HG03108 (cell line): Measurements from ENCODE around the gene FN3KRP.

Source experiments
- ATAC-seq: cut with Tn5 transposase; IDR thresholded peaks from one replicate; pipeline ENCODE4 v1.9.1; 2021; ENCODE audit warnings: moderate library complexity; ENCODE audit not compliant: unreplicated experiment

The FN3KRP gene

GRCh38 chr17:82686366-82687324 is 29.9 kb upstream of the FN3KRP start:
- no peak for ATAC-seq

- no peak for ATAC-seq
Measured at GRCh38 chr17:82687375-82687861, 29.1 kb upstream of the FN3KRP start.

DNA sequence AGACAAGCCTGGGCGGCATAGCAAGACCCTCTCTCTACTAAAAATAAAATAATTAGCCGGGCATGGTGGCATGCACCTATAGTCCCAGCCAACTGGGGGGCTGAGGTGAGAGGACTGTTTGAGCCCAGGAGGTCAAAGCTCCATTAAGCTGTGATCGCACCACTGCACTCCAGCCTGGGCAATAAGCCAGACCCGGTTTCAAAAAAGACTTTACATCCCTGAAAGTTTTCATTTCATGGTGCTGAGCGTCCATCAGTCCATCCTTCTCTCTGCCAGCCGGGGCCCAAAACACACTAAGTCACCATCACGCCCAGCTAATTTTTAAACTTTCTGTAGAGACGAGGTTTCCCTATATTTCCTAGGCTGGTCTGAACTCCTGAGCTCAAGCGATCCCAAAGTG is 28.6 kb upstream of the FN3KRP start:
- ATAC-seq, result no peak

DNA sequence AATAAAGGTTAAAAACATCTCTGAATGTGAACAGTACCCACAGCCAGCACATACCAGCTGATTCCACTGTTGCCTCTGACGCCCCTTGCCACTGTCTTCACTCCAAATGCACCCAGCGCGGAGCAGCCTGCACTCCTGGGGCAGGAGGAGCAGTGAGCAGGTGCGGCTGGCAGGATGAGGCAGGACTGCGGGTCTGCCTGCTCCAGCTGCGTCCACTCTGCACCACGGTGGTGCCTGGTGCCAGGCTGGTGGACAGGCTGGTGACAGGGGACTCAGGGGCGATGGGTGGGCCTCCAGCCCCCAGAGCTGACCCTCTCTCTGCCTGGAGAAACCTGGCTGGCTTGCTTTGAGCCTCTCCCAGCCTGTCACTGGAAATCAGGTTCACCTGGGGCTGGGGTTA is 27.4 kb upstream of the FN3KRP start:
- ATAC-seq, result no peak

DNA sequence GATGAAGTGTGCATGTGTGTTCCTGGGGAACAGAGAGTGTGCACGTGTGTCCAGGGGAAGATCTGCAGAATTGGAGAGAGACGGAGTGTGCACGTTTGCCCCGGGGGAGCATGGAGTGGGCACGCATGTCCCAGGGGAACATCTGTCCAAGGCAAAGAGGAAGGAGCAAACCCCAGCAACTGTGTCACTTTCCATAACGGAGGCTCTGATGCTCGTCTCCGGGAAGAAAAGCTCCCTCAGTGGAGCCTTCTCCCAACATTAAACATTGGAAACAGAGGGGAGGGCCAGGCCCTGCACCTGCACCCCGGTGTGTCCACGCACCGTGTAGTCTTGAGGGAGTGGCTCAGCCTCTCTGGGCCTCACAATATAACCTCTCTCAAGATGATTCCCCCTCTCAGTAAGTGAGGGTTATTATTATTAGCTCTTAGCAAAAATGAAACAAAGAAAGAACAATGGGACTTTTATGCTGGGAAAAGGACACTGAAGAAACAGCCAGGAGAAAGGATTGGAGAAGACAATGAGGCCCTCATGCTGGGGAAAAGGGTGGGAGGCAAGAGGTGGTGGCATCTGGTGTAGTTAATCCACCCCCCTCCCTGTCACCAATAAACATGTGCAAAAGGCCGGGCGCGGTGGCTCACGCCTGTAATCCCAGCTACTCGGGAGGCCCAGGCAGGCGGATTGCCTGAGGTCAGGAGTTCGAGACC is 25.6 kb upstream of the FN3KRP start:
- ATAC-seq, result no peak

- ATAC-seq, result no peak
Measured at GRCh38 chr17:82691714-82692113, 24.8 kb upstream of the FN3KRP start.

DNA sequence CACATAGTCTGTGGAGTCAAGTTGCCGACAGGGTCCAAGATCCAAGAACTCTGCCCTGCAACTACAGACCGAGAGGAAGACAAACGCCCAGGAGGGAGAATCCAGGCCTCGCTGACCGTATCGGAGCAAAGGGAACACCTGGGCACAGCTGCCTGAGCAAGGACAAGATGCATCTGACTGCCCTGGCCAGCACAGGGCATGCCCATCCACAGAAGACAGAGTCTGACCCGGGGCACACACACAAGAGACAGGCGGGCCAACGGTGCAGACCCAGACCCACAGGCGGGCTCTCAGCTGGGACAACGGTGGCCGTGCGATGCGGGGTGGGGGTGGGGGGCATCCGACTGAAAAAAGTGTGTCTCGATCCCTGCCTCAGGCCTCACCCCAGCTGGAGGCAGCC is 24.2 kb upstream of the FN3KRP start:
- no peak for ATAC-seq

GRCh38 chr17:82693168-82693867 is 23.2 kb upstream of the FN3KRP start:
- ATAC-seq, result no peak

GRCh38 chr17:82694647-82695046 is 21.9 kb upstream of the FN3KRP start:
- no peak for ATAC-seq

- ATAC-seq, result no peak
Measured at GRCh38 chr17:82696259-82696658, 20.2 kb upstream of the FN3KRP start.

- no peak for ATAC-seq
Measured at GRCh38 chr17:82696916-82697807, 19.3 kb upstream of the FN3KRP start.

- ATAC-seq, result no peak
Measured at GRCh38 chr17:82697808-82698064, 18.8 kb upstream of the FN3KRP start.

DNA sequence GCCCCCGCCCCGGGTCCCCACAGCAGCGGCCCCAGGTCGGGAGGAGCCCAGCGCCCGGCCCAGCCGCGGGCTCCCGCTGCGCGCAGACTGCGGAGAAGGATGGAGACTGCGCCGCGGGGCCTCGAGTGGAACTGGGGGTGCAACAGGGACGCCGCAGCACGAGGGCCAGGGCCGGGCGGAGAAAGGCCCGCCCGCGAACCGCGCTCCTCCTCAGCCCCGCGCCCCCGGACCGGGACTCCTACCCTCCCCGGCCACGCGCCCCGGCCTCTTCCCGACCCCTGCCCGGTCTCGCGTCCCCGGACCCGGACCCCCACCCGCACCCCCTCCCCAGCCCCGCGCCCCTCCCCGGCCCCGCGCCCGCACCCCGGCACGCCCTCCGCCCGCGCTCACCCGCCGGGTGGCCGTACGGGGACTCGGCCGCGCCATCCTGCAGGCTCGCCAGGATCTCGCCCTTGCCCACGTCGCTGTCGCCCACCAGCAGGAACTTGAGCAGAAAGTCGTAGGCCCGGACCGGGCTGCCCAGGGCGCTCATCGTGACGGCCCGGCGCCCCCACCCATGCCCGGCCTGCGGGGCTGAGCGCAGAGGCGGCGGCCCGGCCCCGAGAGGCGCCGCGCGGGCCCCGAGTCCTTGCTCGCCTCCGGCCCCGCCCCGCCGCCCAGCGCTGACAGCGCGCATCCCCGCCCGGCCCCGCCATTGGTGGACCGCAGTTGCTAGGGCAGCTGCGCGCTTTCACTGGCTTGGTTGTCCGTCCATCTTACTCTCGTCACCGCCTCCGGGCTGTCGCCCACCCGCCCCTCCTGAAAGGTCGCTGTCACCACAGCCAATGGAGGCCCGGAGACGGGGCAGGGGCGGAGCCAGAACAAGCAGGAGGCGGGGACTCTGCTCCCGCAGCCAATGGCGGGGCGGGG is 18.2 kb upstream of the FN3KRP start, which contains the start of gene RAB40B:
RAB40B (minus strand) TSS at position 634 of the 909 bp plus-strand sequence; CDS start at position 532, 102 bp downstream.
- peak; percentile 95 for ATAC-seq

DNA sequence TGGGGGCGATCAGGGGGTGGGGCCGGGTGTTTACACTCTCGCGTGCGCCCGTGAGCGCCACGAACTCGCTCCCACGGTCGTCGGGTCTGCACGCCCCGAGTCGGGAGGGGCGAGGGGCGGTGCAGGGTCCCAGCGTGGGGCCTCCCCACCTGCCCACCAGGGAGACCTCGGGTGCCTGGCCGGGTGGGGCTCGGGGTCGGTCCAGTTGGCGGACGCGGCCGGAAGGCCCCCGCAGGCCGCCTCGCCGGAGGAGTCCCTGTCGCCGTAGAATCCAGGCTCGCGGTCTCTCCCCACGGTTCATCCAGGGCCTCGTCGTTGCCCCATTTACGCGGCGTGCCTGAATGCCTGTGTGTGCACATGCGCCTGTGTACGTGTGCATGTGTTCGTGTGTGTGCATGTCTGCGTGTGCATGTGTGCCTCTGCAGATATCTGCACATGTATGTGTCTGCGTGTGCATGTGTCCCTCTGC is 17.5 kb upstream of the FN3KRP start:
- peak; percentile 14 for ATAC-seq

DNA sequence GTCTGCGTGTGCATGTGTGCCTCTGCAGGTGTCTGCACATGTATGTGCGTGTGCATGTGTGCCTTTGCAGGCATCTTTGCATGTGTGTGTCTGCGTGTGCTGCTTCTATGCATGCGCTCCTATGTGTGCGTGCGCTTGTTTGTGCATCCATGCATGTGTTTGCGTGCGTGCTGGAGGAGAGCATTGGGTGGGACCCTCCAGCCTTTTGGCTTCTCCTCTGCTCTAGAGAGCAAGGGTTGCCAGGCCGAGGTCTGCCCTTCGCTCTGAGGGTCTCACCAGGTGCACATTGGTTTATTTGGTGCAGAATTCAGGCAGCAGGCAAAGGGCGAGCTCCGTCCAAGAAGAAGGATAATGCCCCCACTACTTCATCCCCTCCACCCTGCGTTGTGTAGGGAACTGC is 17.0 kb upstream of the FN3KRP start:
- no peak for ATAC-seq

- ATAC-seq, result no peak
Measured at GRCh38 chr17:82702231-82702927, 14.1 kb upstream of the FN3KRP start.

- ATAC-seq, result no peak
Measured at GRCh38 chr17:82703036-82703745, 13.3 kb upstream of the FN3KRP start.
